HG03442 (cell line): ENCODE data around the gene AATK.

Source experiments
- ATAC-seq: cut with Tn5 transposase; IDR thresholded peaks from one replicate; pipeline ENCODE4 v1.9.1; 2021; ENCODE audit warnings: mild to moderate bottlenecking, moderate library complexity; ENCODE audit not compliant: unreplicated experiment

AATK gene

DNA sequence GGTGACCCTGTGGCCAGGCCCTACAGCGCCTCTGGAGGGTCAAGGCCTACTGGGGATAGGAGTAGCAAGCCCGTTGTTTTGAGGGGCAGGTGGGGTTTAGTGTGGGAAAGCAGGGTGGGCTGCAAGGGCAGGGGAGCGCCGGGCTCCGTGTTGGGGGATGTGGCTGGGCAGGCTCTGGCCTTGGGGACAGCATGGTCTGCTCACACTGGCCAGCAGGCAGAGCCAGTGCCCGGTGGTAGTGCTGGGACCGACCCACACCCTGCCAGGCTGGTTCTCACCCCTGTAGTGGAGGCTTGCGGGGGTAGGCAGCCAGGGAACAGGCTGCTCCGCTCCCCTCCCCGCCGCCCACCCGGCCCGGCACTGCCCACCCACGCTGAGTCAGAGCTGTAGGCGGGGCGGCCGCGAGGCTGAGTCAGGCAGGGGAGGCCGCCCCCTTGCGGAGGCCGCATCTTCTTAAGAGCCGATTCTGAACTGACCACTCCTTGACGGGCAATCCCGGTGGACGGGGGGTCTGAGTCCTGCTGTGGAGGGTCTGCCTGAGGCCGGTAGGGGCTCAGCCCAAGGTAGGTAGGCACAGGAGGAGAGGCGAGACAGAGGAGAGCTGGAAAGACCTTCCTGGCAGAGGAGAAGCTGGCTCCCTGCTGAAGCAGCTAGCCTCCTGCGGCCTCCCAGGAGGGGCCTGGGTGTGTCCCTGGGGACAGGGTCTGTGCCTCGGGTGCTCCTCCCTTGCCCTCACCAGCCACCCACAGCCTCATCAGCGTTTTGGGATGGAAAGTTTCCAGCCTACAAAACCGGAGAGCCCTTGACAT lies 68.7 kb downstream of the AATK start:
- ATAC-seq, result no peak

- ATAC-seq, result no peak
Measured at GRCh38 chr17:81096741-81097133, 69.3 kb downstream of the AATK start.

GRCh38 chr17:81095383-81095762 lies 70.6 kb downstream of the AATK start:
- no peak for ATAC-seq

GRCh38 chr17:81094509-81095382 lies 71.3 kb downstream of the AATK start:
- no peak for ATAC-seq

GRCh38 chr17:81093619-81094508 lies 72.2 kb downstream of the AATK start:
- ATAC-seq, result no peak

- ATAC-seq, result no peak
Measured at GRCh38 chr17:81092518-81093095, 73.4 kb downstream of the AATK start.

GRCh38 chr17:81091774-81092517 lies 74.1 kb downstream of the AATK start:
- no peak for ATAC-seq

DNA sequence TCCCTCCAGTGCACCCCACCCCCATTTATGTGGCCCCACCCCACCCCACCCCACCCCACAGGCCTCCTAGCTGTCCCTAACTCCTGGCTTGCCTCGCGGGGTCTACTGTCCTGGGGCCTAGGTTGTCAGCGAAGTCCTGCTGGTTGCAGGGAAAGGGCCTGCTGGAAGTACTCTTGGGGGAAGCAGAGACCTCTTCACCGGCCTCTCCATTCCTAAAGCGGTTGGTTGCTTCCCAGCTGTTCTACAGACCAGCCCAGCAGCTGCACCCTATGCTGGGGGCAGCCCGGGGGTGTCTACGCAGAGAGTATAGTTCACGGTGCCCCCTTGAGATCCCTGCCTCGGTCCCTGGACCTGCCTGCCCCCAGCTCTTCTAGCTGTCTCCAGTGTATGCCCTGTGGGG lies 74.9 kb downstream of the AATK start:
- ATAC-seq, result no peak

DNA sequence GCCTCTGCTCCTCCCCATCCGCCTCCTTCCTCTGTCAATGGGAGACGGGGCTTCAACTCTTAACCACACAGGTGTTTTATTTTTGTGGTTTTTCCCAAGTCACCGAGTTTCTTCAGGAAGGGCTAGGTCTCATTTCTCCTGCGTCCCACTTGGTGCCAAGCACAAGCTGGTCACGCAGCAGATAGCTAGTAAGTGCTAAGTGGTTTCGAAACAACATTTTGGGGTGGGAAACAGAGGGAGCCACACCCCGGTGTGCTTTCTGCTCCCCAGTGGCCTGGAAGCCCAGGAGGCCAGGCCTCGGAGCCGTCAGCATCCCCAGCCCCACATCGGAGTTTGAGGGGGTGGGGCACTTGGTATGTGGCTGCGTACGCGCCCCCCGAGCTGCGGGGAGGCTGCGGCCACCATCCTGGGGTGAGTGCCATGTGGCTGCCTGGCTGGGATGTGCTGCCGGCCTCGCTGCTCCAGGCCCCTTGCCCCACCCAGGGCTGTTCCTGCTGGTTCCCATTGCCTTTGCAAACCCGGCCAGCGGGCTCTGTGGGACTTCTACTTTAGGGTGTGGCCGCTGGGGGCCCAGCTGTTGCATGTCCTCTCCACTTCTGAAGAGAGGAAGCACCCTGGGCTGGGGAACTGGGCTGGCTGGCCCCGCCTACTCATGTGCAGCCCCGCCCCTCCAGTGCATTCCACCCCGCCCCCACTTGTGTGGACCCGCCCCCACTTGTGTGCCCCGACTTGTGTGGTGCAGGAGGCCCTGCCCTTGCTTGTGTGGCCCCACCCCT lies 75.5 kb downstream of the AATK start:
- no peak for ATAC-seq

- no peak for ATAC-seq
Measured at GRCh38 chr17:81086789-81087551, 79.1 kb downstream of the AATK start.

DNA sequence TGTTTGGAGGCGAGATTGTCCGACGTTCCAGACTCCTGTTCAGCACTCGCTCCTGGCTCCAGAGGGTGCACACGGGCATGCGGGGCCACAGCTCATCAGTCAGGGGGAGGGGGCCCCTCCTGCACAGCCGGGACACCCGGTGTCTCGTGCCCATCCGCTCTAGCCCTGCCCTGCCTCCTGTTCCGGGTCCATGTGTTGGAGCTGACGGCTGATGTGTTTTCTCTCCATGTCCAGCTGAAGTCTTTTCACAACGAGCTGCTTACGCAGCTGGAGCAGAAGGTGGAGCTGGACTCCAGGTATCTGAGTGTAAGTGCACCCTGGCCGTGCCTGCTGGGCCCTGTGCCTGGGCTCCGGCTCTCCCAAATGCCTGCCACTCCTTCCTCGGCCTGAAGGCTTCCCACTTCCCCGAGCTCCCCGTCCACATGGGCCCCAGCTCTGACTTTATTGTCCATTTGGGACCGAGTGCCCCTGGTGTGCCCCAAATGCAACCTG lies 80.6 kb downstream of the AATK start:
- no peak for ATAC-seq

DNA sequence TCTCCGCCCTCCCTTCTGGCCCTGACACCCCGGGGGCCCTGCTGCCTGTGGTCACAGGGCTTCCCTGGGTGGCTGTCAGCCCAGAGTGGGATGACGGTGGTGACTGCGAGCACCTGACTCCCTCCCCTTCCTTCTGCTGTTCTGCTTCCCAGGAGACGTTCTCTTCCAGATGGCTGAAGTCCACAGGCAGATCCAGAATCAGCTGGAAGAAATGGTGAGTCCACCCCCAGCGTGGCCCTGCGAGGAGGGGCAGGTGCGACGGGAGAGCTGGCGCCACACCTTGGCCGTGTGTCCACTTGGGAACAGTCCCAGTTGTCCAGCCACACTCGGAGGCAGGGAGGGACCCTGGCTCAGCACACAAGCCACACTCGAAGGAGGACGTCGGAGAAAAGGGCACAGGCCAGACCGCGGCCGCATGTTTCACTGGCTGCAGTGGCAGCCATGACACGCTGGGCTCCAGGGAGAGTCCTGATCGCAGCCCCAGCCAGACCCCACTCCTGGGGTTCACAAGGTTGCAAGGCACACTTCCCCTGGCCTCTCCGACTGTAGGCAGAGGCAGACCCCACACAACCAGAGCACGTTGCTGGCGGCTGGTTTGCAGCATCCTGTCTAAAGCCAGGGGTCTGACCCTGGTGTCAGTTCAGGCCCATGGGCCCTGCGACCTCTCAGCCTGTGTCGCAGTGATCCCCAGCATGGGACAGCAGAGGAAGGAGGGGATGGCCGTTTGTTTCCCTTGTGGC lies 81.2 kb downstream of the AATK start:
- ATAC-seq, result no peak

- ATAC-seq, result no peak
Measured at GRCh38 chr17:81083125-81083765, 82.8 kb downstream of the AATK start.

- ATAC-seq, result no peak
Measured at GRCh38 chr17:81082177-81083073, 83.6 kb downstream of the AATK start.

DNA sequence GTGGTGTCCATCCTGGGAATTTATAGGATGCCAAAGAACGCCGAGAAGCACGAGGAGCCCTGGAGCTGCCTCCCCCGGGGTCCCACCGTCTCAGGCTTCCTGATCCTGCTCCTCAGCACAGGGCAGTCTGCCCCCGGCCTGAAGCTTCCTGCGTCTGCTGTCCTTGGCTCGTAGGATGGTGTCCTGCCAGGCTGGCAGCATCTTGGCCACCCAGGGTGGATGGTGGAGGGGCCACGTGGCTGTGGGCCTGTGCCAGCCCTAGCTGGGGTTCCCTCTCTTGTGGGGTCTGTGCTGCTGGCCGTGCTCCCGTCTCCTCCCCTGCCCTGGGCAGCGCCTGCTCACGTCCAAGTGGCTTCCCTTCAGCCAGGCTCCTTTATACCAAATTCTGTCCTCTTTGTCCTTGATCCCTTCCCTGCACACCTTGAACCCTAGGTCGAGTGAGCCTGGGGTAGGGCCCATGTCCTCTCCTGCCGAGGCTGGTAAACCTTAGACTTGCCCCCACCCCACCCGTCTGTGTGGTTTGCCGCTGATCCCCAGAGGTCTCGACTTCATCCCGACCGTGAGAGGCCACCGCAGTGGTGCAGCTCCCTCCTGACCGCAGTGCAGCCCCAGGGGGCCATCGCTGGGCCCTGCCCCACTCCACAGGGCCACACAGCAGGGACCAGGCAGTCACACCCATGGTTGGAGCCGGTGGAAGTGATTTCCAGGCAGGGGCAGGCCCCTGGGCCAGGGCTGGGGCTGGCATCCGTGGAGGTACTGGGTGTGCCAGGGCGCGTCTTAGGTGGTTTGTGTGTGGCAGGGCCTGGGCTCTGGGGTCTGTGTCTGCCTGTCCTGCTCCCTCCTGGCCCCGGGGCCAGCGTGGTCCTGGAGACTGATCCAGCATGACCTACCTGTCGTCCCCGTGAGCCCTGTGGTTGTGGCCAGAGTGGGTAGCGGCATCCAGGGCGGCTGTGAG lies 84.5 kb downstream of the AATK start:
- ATAC-seq, result no peak
